ENCODE results near the gene TRPV4. TPM values are rescaled to one million over a fixed set of nuclear protein-coding genes. Genes with fewer than 3 reads are reported as not detected.
A peak's percentile ranks its signal among the peaks of the same experiment; 100 is the strongest.

Gene TRPV4
- total RNA-seq, 2 experiments from 2014 or later = not detected

GRCh38 chr12:109815757-109816617, 17.2 kb downstream of the TRPV4 start:
- DNase-seq = no peak
- CTCF ChIA-PET = interaction anchor here (0.6 to 1.6 kb wide), 3 partner anchors 29 to 187 kb away, joined by 4 to 5 read pairs (median 4); no protein-coding TSS in a partner anchor
- intact Hi-C loops (cut with DNase I, micrococcal nuclease) = no loop called here

GRCh38 chr12:109815225-109815624, 18.0 kb downstream of the TRPV4 start:
- Mint-ChIP-seq H3K4me1 (no peaks in the 10 kb centered on the region), H3K9me3 (ENCODE audit: low read depth) (no peaks in the 10 kb centered on the region), H3K27me3 (no peaks in the 10 kb centered on the region), H3K36me3 (ENCODE audit: low read depth) (no peaks in the 10 kb centered on the region), H3K27ac (no peak overlapping the region), H3K4me3 (no peak overlapping the region)
- intact Hi-C loops (cut with DNase I, micrococcal nuclease) = no loop called here
- CTCF ChIA-PET = interaction anchor here (0.7 to 1.6 kb wide), 3 partner anchors 10 to 188 kb away, joined by 3 to 5 read pairs (median 4); no protein-coding TSS in a partner anchor
- ATAC-seq (no peak), DNase-seq (no peak)
- POLR2A ChIA-PET = no interaction called here

More at GRCh38 chr12:109815757-109816617, 17.2 kb downstream of the TRPV4 start:
- Mint-ChIP-seq H3K4me3 (no peak overlapping the region), H3K4me1 (no peaks in the 10 kb centered on the region), H3K27ac (no peak overlapping the region), H3K9me3 (ENCODE audit: low read depth) (no peaks in the 10 kb centered on the region), H3K27me3 (no peaks in the 10 kb centered on the region), H3K36me3 (ENCODE audit: low read depth) (no peaks in the 10 kb centered on the region)
- POLR2A ChIA-PET = no interaction called here
- ATAC-seq = no peak

GRCh38 chr12:109814600-109815150, 18.5 kb downstream of the TRPV4 start:
- no peak overlapping the region for H3K27ac Mint-ChIP-seq
- no peak overlapping the region for H3K4me3 Mint-ChIP-seq
- intact Hi-C loops (cut with DNase I, micrococcal nuclease) = no loop called here
- DNase-seq (no peak), ATAC-seq (no peak)
- H3K4me1 Mint-ChIP-seq = no peaks in the 10 kb centered on the region
- POLR2A ChIA-PET = interaction anchor here (0.6 kb wide), 1 partner anchor 48 kb away, joined by 5 read pairs; no protein-coding TSS in a partner anchor
- H3K9me3 Mint-ChIP-seq (ENCODE audit: low read depth) = no peaks in the 10 kb centered on the region
- no peaks in the 10 kb centered on the region for H3K36me3 Mint-ChIP-seq (ENCODE audit: low read depth)
- no peaks in the 10 kb centered on the region for H3K27me3 Mint-ChIP-seq
- CTCF ChIA-PET = interaction anchor here (0.9 to 1.2 kb wide), 2 partner anchors 9 to 31 kb away, joined by 3 to 4 read pairs; no protein-coding TSS in a partner anchor

- no peak for DNase-seq
- POLR2A ChIA-PET = interaction anchor here (0.6 kb wide), 1 partner anchor 49 kb away, joined by 5 read pairs; no protein-coding TSS in a partner anchor
- H3K36me3 Mint-ChIP-seq (ENCODE audit: low read depth) = no peaks in the 10 kb centered on the region
- CTCF ChIA-PET = interaction anchor here (1.2 kb wide), 1 partner anchor 31 kb away, joined by 4 read pairs; no protein-coding TSS in a partner anchor
- no peak for ATAC-seq
- H3K9me3 Mint-ChIP-seq (ENCODE audit: low read depth) = no peaks in the 10 kb centered on the region
- no peaks in the 10 kb centered on the region for H3K27me3 Mint-ChIP-seq
- intact Hi-C loops (cut with DNase I, micrococcal nuclease) = no loop called here
- no peak overlapping the region for H3K27ac Mint-ChIP-seq
- H3K4me3 Mint-ChIP-seq = no peak overlapping the region
- H3K4me1 Mint-ChIP-seq = no peaks in the 10 kb centered on the region
Observed at GRCh38 chr12:109813810-109814416, 19.3 kb downstream of the TRPV4 start.

GRCh38 chr12:109811624-109811995, 21.6 kb downstream of the TRPV4 start:
- ChIA-PET CTCF (interaction anchor here (0.9 to 1.1 kb wide), 2 partner anchors 17 to 34 kb away, joined by 3 read pairs; no protein-coding TSS in a partner anchor), POLR2A (no interaction called here)
- ATAC-seq (no peak), DNase-seq (no peak)
- intact Hi-C loops (cut with DNase I, micrococcal nuclease) = no loop called here
- Mint-ChIP-seq H3K4me3 (no peak overlapping the region), H3K27me3 (no peaks in the 10 kb centered on the region), H3K27ac (no peak overlapping the region), H3K9me3 (ENCODE audit: low read depth) (no peaks in the 10 kb centered on the region), H3K4me1 (no peaks in the 10 kb centered on the region), H3K36me3 (ENCODE audit: low read depth) (no peaks in the 10 kb centered on the region)

- Mint-ChIP-seq H3K36me3 (ENCODE audit: low read depth) (no peaks in the 10 kb centered on the region), H3K27ac (no peak overlapping the region), H3K4me1 (no peaks in the 10 kb centered on the region), H3K27me3 (no peaks in the 10 kb centered on the region), H3K4me3 (no peak overlapping the region), H3K9me3 (ENCODE audit: low read depth) (no peaks in the 10 kb centered on the region)
- CTCF ChIA-PET = no interaction called here
- POLR2A ChIA-PET = no interaction called here
- DNase-seq (no peak), ATAC-seq (no peak)
- intact Hi-C loops (cut with DNase I, micrococcal nuclease) = no loop called here
Observed at GRCh38 chr12:109810954-109811623, 22.1 kb downstream of the TRPV4 start.

- Mint-ChIP-seq H3K27ac (no peak overlapping the region), H3K4me3 (no peak overlapping the region), H3K36me3 (ENCODE audit: low read depth) (no peaks in the 10 kb centered on the region), H3K9me3 (ENCODE audit: low read depth) (no peaks in the 10 kb centered on the region), H3K27me3 (no peaks in the 10 kb centered on the region), H3K4me1 (no peaks in the 10 kb centered on the region)
- no peak for ATAC-seq
- no peak for DNase-seq
- ChIA-PET CTCF (interaction anchor here (0.5 kb wide), 1 partner anchor 119 kb away, joined by 5 read pairs; no protein-coding TSS in a partner anchor), POLR2A (no interaction called here)
- intact Hi-C loops (cut with DNase I, micrococcal nuclease) = no loop called here
Observed at GRCh38 chr12:109808876-109809646, 24.1 kb downstream of the TRPV4 start.

- Mint-ChIP-seq H3K27me3 (no peaks in the 10 kb centered on the region), H3K4me1 (no peaks in the 10 kb centered on the region), H3K9me3 (ENCODE audit: low read depth) (no peaks in the 10 kb centered on the region), H3K36me3 (ENCODE audit: low read depth) (no peaks in the 10 kb centered on the region), H3K4me3 (no peak overlapping the region), H3K27ac (no peak overlapping the region)
- DNase-seq = no peak
- ATAC-seq = no peak
- ChIA-PET POLR2A (no interaction called here), CTCF (interaction anchor here (0.5 to 1.0 kb wide), 3 partner anchors 37 to 125 kb away, joined by 4 to 9 read pairs (median 4); no protein-coding TSS in a partner anchor)
- intact Hi-C loops (cut with DNase I, micrococcal nuclease) = no loop called here
Observed at GRCh38 chr12:109807954-109808643, 25.1 kb downstream of the TRPV4 start.

GRCh38 chr12:109804820-109805761, 28.1 kb downstream of the TRPV4 start:
- intact Hi-C loops (cut with DNase I, micrococcal nuclease) = loop anchor here (1.0 kb wide), 4 partner anchors 40 to 295 kb away; partner anchors contain the start of gene GLTP (in 2 of the 2)
- Mint-ChIP-seq H3K4me3 (no peak overlapping the region), H3K27me3 (no peaks in the 10 kb centered on the region), H3K27ac (no peak overlapping the region), H3K36me3 (ENCODE audit: low read depth) (no peaks in the 10 kb centered on the region), H3K9me3 (ENCODE audit: low read depth) (no peaks in the 10 kb centered on the region), H3K4me1 (no peaks in the 10 kb centered on the region)
- ATAC-seq (peak; percentile 81), DNase-seq (peak; percentile 80)
- POLR2A ChIA-PET = interaction anchor here (0.6 kb wide), 1 partner anchor 96 kb away, joined by 3 read pairs; no protein-coding TSS in a partner anchor
- CTCF ChIA-PET = interaction anchor here (0.6 to 4.5 kb wide), 16 partner anchors 9 to 1016 kb away, joined by 3 to 58 read pairs (median 4); no protein-coding TSS in a partner anchor
